SIG-M5 (cell line): ENCODE measurements around the gene BLZF1.
A peak's percentile ranks its signal among the peaks of the same experiment; 100 is the strongest.
"Not testable (repeated sequence)": the region's sequence is repeated elsewhere in the genome, so short reads cannot be mapped to it uniquely, and the experiment has no call there.

Experiments used
- DNase-seq: peaks from one replicate; lab custom pipeline; 2025; lab: John Stamatoyannopoulos, UW

BLZF1 gene

DNA sequence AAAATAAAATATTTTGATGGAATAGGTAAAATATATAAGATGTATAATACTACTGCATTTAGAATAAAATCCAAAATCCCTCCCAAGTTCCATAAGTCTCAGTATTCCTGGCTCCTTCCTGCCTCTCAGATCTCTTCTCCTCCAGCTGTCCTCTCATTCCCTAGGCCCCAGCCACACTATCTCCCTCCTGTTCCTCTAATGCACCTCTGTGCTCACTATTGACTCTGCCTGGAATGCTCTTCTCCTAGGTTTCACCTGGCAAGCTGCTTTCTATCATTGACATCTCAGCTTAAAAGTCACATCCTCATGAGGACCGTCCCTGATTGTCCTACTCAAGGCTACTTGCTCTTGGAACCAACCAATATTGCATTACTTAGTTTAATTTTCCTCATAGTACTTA lies 7.6 kb upstream of the BLZF1 start:
- no peak for DNase-seq

DNA sequence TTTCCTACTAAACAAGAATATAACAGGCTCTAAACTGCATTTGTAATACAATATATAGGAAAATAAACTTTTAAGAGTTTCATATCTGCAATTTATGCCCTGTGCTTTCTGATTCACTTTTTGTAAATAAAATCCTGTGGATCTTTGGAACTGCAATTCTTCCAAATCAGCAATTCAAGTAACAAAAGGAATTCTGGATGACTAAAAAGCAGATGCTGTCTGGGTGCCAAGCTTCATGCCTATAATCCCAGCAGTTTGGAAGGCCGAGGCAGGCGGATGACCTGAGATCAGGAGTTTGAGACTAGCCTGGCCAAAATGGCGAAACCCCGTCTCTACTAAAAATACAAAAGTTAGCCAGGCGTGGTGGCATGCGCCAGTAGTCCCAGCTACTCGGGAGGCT lies 6.7 kb upstream of the BLZF1 start:
- no peak for DNase-seq

DNA sequence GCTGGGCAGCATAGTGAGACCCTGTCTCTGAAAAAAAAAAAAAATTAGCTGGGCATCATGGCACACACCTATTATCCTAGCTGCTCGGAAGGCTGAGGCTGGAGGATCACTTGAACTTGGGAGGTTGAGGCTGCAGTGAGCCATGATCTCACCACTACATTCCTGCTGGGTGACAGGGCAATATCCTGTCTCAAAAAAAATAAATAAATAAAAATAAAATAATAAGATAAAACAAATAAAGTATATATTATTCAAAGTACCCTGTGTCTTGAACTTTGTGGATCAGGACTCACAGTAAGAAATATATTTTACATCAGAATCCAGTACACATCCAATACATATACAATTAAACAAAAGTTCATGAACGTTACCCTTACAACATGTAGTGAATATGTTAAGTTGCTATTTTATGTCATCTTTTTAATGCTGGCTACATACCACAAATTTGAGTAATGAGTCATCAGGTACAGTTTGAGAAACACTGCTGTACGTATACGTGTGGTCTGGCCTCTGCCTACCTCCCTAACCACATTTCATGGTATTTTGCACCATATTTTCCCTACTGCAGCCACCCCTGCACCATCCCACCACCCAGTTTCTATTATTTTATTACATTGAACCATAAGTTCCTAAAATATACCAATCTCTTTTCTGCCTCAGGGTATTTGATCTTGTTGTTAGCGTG lies 4.8 kb upstream of the BLZF1 start:
- DNase-seq, result no peak

DNA sequence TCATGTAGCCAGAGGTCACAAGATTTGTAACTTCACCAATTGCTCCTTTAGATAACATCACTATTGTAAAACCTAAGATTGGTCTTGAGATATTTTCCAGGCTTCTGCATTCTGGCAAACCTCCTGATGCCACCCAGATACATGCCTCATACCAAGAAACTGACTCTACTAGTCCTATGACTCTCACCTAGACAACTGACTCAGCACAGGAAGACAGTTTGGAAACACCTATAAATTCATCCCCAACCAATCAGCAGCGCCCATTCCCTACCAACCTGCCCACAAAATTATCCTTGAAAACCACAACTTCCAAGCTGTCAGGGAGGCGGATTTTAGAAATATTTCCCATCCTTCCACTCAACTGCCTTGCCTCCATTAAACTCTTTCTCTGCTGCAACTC lies 3.0 kb upstream of the BLZF1 start:
- no peak for DNase-seq

DNA sequence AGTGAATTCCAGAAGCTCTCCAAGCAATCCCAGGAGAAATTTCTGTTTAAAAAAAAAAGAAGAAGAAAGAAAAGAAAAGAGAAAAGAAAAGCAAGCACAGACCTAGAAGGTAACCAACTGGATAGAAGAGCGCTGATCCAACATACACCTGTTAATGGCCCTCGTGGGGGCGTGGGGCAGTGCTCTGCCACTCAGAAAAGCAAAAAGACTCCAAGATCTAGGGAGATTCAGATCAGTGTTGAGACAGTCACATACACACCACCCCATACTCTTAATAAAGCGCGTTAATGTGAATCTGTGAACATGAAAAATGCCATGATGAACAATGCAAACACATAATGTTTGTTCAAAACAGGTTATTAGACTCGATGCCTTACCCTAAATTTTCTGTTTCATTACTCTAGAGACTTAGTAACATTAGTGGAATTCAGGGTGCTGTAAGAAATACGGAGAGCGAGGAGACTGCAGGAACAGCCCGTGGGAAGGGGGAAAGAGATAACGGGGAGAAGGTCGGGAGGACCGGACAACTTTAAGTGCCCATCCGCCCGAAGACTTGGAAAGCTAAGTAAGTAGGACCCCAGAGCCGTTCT lies 804 bp upstream of the BLZF1 start:
- no peak for DNase-seq

DNA sequence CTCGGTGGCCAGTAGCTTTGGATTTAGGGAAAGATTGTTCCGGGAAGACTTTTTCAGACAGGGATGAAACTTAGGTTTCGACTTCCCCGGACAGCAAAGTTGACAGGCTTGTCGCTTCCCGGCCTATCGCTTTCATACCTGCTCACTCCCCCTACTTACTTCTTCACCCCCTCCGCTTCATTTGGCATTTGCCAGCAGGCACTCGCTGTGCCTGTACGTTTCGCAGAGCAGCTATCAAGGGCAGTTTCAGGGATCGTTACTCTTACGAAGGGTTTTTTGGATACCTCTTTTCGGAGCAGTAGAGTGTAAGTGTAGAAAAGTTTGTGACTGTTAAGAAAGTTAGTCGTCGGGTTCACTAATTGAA lies 393 bp downstream of the BLZF1 start:
- no peak for DNase-seq

DNA sequence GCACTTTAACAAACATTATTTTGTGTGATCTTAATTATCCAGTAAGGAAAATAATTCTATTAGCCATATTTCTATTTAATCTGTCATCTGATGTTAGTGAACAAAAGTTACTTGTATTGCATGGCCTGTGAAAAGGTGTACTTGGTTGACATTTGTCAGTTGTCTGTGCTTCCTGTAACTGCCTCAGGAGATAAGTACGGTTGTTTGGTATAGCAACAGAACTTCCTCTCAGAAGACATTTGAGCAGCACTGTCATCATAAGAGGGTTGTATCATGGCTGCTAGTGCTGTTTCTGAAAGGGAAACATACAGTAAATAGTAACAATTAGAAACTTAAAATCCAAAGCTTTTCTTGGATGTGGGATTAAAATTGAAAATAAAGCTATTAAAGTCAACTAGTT lies 3.4 kb downstream of the BLZF1 start:
- DNase-seq, result no peak

DNA sequence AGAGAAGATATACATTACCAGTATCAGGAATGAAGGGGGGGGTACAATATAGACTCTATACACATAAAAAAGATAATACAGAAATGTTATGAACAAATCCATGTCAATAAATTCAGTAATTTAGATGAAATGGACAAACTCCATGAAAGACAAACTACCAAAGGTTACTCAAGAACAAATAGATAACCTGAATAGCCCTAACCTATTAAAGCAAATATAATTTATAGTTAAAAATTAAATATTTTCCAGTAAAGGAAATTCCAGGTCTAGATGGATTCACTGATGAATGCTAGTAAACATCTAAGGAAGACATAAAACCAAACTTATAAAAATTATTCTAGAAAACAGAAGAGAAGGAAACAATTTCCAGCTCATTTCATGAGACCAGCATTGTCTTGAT lies 13.2 kb downstream of the BLZF1 start:
- DNase-seq, result no peak

DNA sequence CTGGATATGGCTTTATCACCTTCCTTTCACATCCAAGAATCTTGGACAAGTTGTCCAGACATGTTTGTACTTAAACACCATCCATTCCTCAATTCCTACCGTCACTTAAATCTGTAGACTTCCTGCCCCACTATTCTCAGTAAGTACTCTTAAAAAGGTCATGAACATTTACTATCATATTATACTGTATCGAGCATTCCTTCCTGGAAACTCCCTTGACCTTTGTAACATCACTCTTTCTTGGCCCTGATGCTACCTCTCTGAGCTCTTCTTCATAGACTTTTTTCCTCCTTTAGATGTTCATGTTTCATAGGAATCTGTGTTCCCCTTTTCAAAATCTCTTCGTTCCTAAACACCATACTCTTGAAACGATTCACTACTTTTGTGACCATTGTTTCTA lies 15.5 kb downstream of the BLZF1 start:
- no peak for DNase-seq

DNA sequence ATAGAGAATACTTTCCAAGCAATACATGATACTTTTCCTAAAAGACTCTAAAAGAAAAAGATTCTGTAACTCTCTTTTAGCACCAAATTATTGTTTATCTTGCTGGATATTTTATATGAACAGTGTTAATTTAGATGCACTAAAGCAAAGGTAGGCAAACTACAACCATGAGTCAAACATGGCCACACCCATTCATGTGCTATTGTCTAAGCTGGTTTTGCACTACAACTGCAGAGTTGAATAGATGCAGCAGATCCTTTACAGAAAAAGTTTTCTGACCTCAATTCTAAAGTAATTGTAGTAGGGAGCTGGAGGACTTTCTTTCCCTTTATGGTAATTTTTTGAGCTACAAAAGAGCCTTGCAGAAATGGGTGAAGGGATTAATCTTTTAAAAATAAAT lies 19.4 kb downstream of the BLZF1 start:
- no peak for DNase-seq

DNA sequence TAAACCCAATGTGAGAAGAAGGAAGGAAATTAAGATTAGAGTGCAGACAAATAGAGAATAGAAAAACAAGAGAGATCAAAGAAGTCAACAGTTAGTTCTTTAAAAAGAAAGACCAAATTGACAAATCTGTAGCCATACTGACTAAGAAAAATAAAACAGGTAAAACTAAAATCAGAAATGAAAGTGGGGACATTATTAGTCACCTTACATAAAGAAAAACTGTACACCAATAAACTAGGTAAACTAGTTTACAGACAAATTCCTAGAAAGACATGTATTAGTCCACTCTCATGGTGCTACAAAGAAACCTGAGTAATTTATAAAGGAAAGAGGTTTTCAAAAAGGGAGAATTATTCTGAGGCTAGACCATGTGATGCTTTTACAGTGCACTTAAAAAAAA lies 22.3 kb downstream of the BLZF1 start:
- DNase-seq, result no peak

DNA sequence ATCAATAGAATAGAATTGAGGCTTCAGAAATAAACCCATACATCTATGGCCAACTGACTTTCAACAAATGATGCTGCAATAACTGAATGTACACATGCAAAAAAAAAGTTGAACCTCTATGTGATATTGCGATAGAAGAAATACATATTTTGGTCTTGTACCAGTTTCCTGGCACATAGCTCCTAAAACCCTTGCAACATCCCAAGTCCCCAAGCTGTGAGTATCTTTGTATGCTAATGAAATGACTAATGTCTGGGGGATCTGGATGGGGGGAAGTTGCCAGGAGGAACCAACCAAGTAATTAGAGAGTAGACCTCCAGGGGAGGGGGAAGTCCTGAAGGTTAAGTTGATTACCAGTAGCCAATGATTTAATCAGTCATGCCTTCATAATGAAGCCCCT lies 24.4 kb downstream of the BLZF1 start:
- peak; percentile 63 for DNase-seq

DNA sequence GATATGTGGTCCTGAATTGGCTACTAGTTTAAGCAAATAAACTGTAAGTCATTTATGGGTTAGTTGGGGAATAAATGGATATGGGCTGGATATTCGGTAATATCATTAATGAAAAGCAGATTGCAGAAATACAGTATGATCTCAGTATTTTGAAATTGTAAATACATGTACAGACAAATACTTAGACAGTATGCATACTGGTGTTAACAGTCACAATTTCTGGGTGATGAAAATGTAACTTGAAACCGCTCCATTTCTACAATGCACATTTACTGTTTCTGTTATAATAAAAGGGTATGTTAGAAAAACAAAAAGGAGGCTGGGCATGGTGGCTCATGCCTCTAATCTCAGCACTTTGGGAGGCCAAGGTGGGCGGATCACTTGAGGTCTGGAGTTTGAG lies 28.0 kb downstream of the BLZF1 start:
- DNase-seq, result no peak

DNA sequence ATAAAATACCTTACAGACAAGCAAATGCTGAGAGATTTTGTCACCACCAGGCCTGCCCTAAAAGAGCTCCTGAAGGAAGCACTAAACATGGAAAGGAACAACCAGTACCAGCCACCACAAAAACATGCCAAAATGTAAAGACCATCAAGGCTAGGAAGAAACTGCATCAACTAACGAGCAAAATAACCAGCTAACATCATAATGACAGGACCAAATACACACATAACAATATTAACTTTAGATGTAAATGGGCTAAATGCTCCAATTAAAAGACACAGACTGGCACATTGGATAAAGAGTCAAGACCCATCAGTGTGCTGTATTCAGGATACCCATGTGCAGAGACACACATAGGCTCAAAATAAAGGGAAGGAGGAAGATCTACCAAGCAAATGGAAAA lies 34.6 kb downstream of the BLZF1 start:
- DNase-seq, result not testable (repeated sequence)

DNA sequence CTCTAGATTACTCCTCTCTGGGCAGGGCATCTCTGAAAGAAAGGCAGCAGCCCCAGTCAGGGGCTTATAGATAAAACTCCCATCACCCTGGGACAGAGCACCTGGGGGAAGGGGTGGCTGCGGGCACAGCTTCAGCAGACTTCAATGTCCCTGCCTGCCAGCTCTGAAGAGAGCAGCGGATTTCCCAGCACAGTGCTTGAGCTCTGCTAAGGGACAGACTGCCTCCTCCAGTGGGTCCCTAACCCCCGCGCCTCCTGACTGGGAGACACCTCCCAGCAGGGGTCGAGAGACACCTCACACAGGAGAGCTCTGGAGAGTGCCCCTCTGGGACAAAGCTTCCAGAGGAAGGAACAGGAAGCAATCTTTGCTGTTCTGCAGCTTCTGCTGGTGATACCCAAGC lies 40.3 kb downstream of the BLZF1 start:
- DNase-seq, result not testable (repeated sequence)

DNA sequence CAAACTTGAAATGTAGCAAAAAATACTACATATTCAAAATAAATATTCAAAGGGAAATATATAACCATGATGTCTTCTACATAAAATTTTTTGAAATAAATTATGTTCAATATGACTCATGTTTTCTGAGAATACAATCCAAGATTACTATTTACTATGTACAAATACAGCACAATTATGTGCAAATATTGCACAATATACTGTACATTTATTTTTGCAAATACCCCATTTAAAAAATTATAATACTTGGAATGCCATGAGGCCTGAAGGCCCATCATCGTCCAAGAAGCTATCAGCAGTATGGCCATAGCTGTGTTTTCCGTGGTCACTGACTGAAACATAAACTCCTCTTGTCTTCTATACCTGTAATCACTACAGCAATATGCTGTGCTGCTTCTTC lies 47.0 kb downstream of the BLZF1 start:
- DNase-seq, result no peak

DNA sequence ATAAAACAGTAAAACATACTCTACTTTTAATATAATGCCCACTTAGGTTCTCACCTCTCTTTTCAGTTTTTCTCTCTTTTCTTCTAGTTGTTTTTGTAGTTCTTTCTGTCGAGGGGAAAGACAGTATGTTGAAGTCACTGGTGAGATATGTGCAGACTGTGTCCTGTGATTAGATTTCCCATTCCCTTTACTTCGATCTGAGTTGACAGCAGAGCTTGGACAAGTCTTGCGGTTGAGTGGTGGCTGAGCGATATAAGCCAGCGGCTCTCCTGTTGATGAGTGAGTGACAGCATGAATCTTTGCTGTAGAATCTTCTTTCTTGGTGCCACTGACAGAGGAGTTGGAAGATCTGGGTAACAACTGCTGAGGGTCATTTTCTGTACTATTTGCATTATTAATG lies 53.3 kb downstream of the BLZF1 start:
- DNase-seq, result no peak

DNA sequence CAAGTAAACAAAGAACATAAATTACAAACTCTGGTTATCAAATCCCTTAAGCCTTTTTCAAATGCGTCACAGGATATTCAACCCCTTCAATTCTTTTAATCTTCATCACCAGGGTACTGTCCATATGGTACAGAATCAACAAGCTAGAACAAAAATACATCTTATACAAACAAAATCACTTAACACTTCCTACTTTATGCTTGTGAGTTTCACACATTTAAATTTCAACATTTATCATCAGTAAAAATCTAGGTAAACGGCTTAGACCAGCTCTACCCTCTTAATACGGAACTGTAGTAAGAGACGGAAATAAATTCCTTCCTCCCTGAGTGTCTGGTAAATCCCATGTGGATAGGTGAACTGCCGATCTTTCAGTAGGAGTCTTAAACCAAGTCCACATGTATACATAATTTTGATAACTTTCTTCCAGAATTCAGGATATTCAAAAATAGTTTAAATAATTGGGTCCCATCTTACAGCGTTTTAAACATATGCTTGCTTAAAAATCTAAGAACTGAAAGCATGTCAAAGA lies 58.2 kb downstream of the BLZF1 start:
- no peak for DNase-seq

DNA sequence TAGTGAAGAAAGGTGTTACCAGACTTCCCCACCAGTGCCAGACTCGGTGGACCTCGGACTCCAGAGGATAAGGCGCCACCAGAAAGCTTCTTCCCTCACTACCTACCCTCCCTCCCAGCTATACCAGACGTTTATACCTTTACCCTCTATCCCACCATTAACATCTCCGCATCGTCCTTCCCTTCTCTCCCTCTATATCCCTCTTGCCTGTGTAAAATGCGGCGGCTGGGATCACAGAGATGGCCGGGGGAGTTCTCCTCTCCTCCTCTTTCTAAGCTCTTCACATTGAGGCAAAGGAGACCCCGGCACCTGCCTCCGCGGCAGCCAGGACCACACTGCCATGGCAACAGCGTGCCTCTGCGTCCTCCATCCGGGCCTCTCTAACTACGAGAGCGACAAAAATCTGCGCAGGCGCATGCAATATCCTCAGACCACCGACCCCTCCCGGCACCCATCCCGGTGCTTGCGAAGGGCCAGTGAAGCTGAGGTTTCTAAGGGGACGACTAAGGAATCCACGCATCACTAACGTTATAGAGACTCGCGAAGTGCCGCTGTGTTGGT lies 59.2 kb downstream of the BLZF1 start, which contains the start of gene CCDC181:
Gene CCDC181 (minus strand): TSS at position 394 of the 561 bp plus-strand sequence. CDS start 2,547 bp downstream, outside the sequence.
- no peak for DNase-seq
